ENCODE data around the gene UBE2N.
"Not testable (repeated sequence)": the region's sequence is repeated elsewhere in the genome, so short reads cannot be mapped to it uniquely, and the experiment has no call there.

The UBE2N gene

GRCh38 chr12:93443576-93443975, 1.8 kb upstream of the UBE2N start:
- no peak for DNase-seq (ENCODE audit: low read depth)

- DNase-seq (ENCODE audit: low read depth), result no peak
Measured at GRCh38 chr12:93442411-93443340, 929 bp upstream of the UBE2N start.

- no peak for DNase-seq (ENCODE audit: low read depth)
Measured at GRCh38 chr12:93441081-93441616, 598 bp downstream of the UBE2N start.

- no peak for DNase-seq (ENCODE audit: low read depth)
Measured at GRCh38 chr12:93440043-93440835, 1.5 kb downstream of the UBE2N start.

- DNase-seq (ENCODE audit: low read depth), result no peak
Measured at GRCh38 chr12:93438266-93439050, 3.3 kb downstream of the UBE2N start.

GRCh38 chr12:93434256-93434865, 7.4 kb downstream of the UBE2N start:
- peak; percentile 22 for DNase-seq (ENCODE audit: low read depth)

- DNase-seq (ENCODE audit: low read depth), result not testable (repeated sequence)
Measured at GRCh38 chr12:93432031-93432430, 9.7 kb downstream of the UBE2N start.

GRCh38 chr12:93430280-93430679, 11.5 kb downstream of the UBE2N start:
- DNase-seq (ENCODE audit: low read depth), result no peak

- no peak for DNase-seq (ENCODE audit: low read depth)
Measured at GRCh38 chr12:93429852-93430251, 11.9 kb downstream of the UBE2N start.

GRCh38 chr12:93429448-93429847, 12.3 kb downstream of the UBE2N start:
- DNase-seq (ENCODE audit: low read depth), result no peak

- peak; percentile 71 for DNase-seq (ENCODE audit: low read depth)
Measured at GRCh38 chr12:93427779-93428564, 13.8 kb downstream of the UBE2N start.

GRCh38 chr12:93426412-93426805, 15.3 kb downstream of the UBE2N start:
- no peak for DNase-seq (ENCODE audit: low read depth)

- no peak for DNase-seq (ENCODE audit: low read depth)
Measured at GRCh38 chr12:93425736-93426411, 15.9 kb downstream of the UBE2N start.

- DNase-seq (ENCODE audit: low read depth), result no peak
Measured at GRCh38 chr12:93422050-93422449, 19.7 kb downstream of the UBE2N start.

GRCh38 chr12:93419388-93420034, 22.2 kb downstream of the UBE2N start:
- DNase-seq (ENCODE audit: low read depth), result peak; percentile 60

- no peak for DNase-seq (ENCODE audit: low read depth)
Measured at GRCh38 chr12:93417967-93418480, 23.7 kb downstream of the UBE2N start.

- peak; percentile 17 for DNase-seq (ENCODE audit: low read depth)
Measured at GRCh38 chr12:93415723-93416464, 25.9 kb downstream of the UBE2N start.

GRCh38 chr12:93413064-93413463, 28.7 kb downstream of the UBE2N start:
- no peak for DNase-seq (ENCODE audit: low read depth)

GRCh38 chr12:93412396-93412795, 29.4 kb downstream of the UBE2N start:
- not testable (repeated sequence) for DNase-seq (ENCODE audit: low read depth)

All from fibroblast of gingiva (primary cell).